Neuronal stem cell (in vitro differentiated cells): ENCODE data around the gene SMC4.

Source experiments
- DNase-seq: peaks from one replicate; pipeline ENCODE4 v3.0.0-alpha.2; 2013; ENCODE audit warnings: low spot score
- H2AFZ ChIP-seq: one replicate; pipeline ENCODE4 v1.6.1; 2013; ENCODE audit warnings: mild to moderate bottlenecking, low read length, inconsistent platforms
- H2AK5ac ChIP-seq: 2 replicates; pipeline ENCODE4 v1.6.1; 2013; ENCODE audit warnings: low read depth, mild to moderate bottlenecking, inconsistent platforms, low read length, moderate library complexity, mixed read lengths
- H2BK120ac ChIP-seq: 2 replicates; pipeline ENCODE4 v1.6.1; 2013; ENCODE audit warnings: low read depth, mild to moderate bottlenecking, inconsistent platforms, low read length, moderate library complexity, mixed read lengths
- H2BK12ac ChIP-seq: one replicate; pipeline ENCODE4 v1.6.1; 2013; ENCODE audit warnings: low read length, inconsistent platforms
- H2BK15ac ChIP-seq: 2 replicates; pipeline ENCODE4 v1.6.1; 2013; ENCODE audit warnings: mild to moderate bottlenecking, low read length, inconsistent platforms, mixed read lengths
- H2BK5ac ChIP-seq: one replicate; pipeline ENCODE4 v1.6.1; 2013; ENCODE audit warnings: inconsistent platforms, mild to moderate bottlenecking, low read length, moderate library complexity
- H3K14ac ChIP-seq: one replicate; pipeline ENCODE4 v1.6.1; 2013; ENCODE audit warnings: low read length, inconsistent platforms
- H3K18ac ChIP-seq: 2 replicates; pipeline ENCODE4 v1.6.1; 2013; ENCODE audit warnings: low read length, inconsistent platforms
- H3K23ac ChIP-seq: 2 replicates; pipeline ENCODE4 v1.6.1; 2013; ENCODE audit warnings: low read depth, mild to moderate bottlenecking, mixed read lengths, low read length, inconsistent platforms; ENCODE audit not compliant: poor library complexity
- H3K27ac ChIP-seq: replicated peaks from 3 replicates; pipeline ENCODE4 v1.5.1; 2013; ENCODE audit warnings: low read length, inconsistent platforms
- H3K27me3 ChIP-seq, 3 experiments: 2 replicates each; pipeline ENCODE4 v1.6.1; 2013; ENCODE audit warnings: low read length in 3 of 3, mild to moderate bottlenecking in 2 of 3, inconsistent platforms in 1 of 3, low read depth in 1 of 3, mixed read lengths in 1 of 3, moderate library complexity in 1 of 3; ENCODE audit not compliant: control insufficient read depth in 3 of 3, insufficient read depth in 3 of 3
- H3K36me3 ChIP-seq, 2 donors: replicated peaks in 1 of 2; 2 replicates each; pipeline ENCODE4 v1.6.1; 2013; ENCODE audit warnings: low read length in 2 of 2; ENCODE audit not compliant: control insufficient read depth in 2 of 2, insufficient read depth in 2 of 2
- H3K4ac ChIP-seq: 2 replicates; pipeline ENCODE4 v1.6.1; 2013; ENCODE audit warnings: inconsistent platforms, mild to moderate bottlenecking, low read length, moderate library complexity
- H3K4me1 ChIP-seq, 2 donors: 1 replicate in 1 of 2; 2 replicates in 1 of 2; pipeline ENCODE4 v1.6.1; 2013; ENCODE audit warnings: low read length in 2 of 2, low read depth in 1 of 2; ENCODE audit not compliant: control insufficient read depth in 2 of 2, insufficient read depth in 1 of 2
- H3K4me2 ChIP-seq: one replicate; pipeline ENCODE4 v1.6.1; 2013; ENCODE audit warnings: mild to moderate bottlenecking, low read length, inconsistent platforms; ENCODE audit not compliant: insufficient read depth, poor library complexity, severe bottlenecking
- H3K4me3 ChIP-seq, 2 donors: 2 replicates each; pipeline ENCODE4 v1.5.1; 2013; ENCODE audit warnings: low read length in 2 of 2, mild to moderate bottlenecking in 2 of 2, inconsistent platforms in 1 of 2, moderate library complexity in 1 of 2
- H3K79me1 ChIP-seq: one replicate; pipeline ENCODE4 v1.6.1; 2013; ENCODE audit warnings: low read depth, mild to moderate bottlenecking, inconsistent platforms, low read length, moderate library complexity
- H3K9ac ChIP-seq: one replicate; pipeline ENCODE4 v1.6.1; 2013; ENCODE audit warnings: mild to moderate bottlenecking, low read depth, low read length, inconsistent platforms; ENCODE audit not compliant: poor library complexity
- H3K9me3 ChIP-seq, 2 donors: replicated peaks in 1 of 2; 2 replicates each; pipeline versions ENCODE3 to v1.6.1; 2013; ENCODE audit warnings: low read length in 2 of 2, mild to moderate bottlenecking in 2 of 2, inconsistent platforms in 1 of 2, low read depth in 1 of 2, mixed read lengths in 1 of 2, moderate library complexity in 1 of 2; ENCODE audit not compliant: control insufficient read depth in 2 of 2, insufficient read depth in 1 of 2
- H4K8ac ChIP-seq: one replicate; pipeline ENCODE4 v1.6.1; 2013; ENCODE audit warnings: low read depth, mild to moderate bottlenecking, inconsistent platforms, low read length, moderate library complexity
- H4K91ac ChIP-seq: one replicate; pipeline ENCODE4 v1.6.1; 2013; ENCODE audit warnings: low read length, low read depth, mild to moderate bottlenecking, inconsistent platforms; ENCODE audit not compliant: poor library complexity
- WGBS, 2 donors: extraction: QIAGEN DNeasy Blood & Tissue Kit; methylation state at CpG; one replicate each; pipeline ENCODE4 v1.1.7; 2013; ENCODE audit warnings: missing lambda C conversion rate in 2 of 2, mixed read lengths in 1 of 2; ENCODE audit not compliant: insufficient read length in 2 of 2, insufficient replicate concordance in 1 of 2; ENCODE audit errors: extremely low coverage in 2 of 2; 5-methylcytosine and 5-hydroxymethylcytosine counted together

The SMC4 gene

GRCh38 chr3:160368804-160369203 is 30.6 kb upstream of the SMC4 start:
- Histone ChIP-seq H3K9me3 (peaks cover 0 to 3% of the 10 kb centered on the region in 2 donors), H3K4ac (no peak overlapping the region), H3K18ac (no peak overlapping the region), H4K8ac (no peak overlapping the region), H3K9ac (no peak overlapping the region), H3K79me1 (no peaks in the 10 kb centered on the region), H3K4me3 (no peak overlapping the region), H2BK15ac (no peak overlapping the region), H2BK5ac (no peak overlapping the region), H3K27ac (no peak overlapping the region), H2BK12ac (no peak overlapping the region), H3K23ac (no peak overlapping the region), H3K4me1 (no peaks in the 10 kb centered on the region), H4K91ac (no peak overlapping the region), H3K14ac (no peak overlapping the region), H3K4me2 (no peak overlapping the region), H2AFZ (no peak overlapping the region), H2BK120ac (no peak overlapping the region), H3K27me3 (no peaks in the 10 kb centered on the region), H3K36me3 (peaks cover 0 to 39% of the 10 kb centered on the region in 2 donors), H2AK5ac (no peak overlapping the region)
- DNase-seq: no peak
- no CpG with 5 or more reads among the region's 2 CpGs for WGBS, 2 donors

- no peak overlapping the region for H2BK15ac ChIP-seq
- no peak overlapping the region for H2BK12ac ChIP-seq
- H3K18ac ChIP-seq: no peak overlapping the region
- no peak overlapping the region for H4K91ac ChIP-seq
- H2BK120ac ChIP-seq: no peak overlapping the region
- H2BK5ac ChIP-seq: no peak overlapping the region
- no peak overlapping the region for H3K4ac ChIP-seq
- H3K36me3 ChIP-seq: peaks cover 2 to 49% of the 10 kb centered on the region in 2 donors
- peaks cover 0 to 3% of the 10 kb centered on the region in 2 donors for H3K9me3 ChIP-seq
- no peak overlapping the region for H3K4me3 ChIP-seq
- no peak overlapping the region for H3K4me2 ChIP-seq
- H3K27ac ChIP-seq: no peak overlapping the region
- H3K23ac ChIP-seq: no peak overlapping the region
- WGBS, 2 donors: no CpG with 5 or more reads among the region's 1 CpG
- no peak for DNase-seq
- H2AFZ ChIP-seq: no peak overlapping the region
- H3K79me1 ChIP-seq: no peaks in the 10 kb centered on the region
- no peak overlapping the region for H3K9ac ChIP-seq
- no peaks in the 10 kb centered on the region for H3K27me3 ChIP-seq
- H4K8ac ChIP-seq: no peak overlapping the region
- no peaks in the 10 kb centered on the region for H3K4me1 ChIP-seq
- no peak overlapping the region for H3K14ac ChIP-seq
- no peak overlapping the region for H2AK5ac ChIP-seq
Observed at GRCh38 chr3:160369784-160370183, 29.7 kb upstream of the SMC4 start.

GRCh38 chr3:160370987-160371857 is 28.2 kb upstream of the SMC4 start:
- DNase-seq: no peak
- no peak overlapping the region for H3K4me2 ChIP-seq
- H3K27ac ChIP-seq: no peak overlapping the region
- no peak overlapping the region for H2BK5ac ChIP-seq
- no peak overlapping the region for H2AK5ac ChIP-seq
- no peak overlapping the region for H3K14ac ChIP-seq
- H3K36me3 ChIP-seq: peaks cover 2 to 53% of the 10 kb centered on the region in 2 donors
- H3K27me3 ChIP-seq: no peaks in the 10 kb centered on the region
- peaks cover 0 to 3% of the 10 kb centered on the region in 2 donors for H3K9me3 ChIP-seq
- H4K91ac ChIP-seq: no peak overlapping the region
- no peak overlapping the region for H2BK120ac ChIP-seq
- no peak overlapping the region for H3K4ac ChIP-seq
- H3K23ac ChIP-seq: no peak overlapping the region
- H2BK12ac ChIP-seq: no peak overlapping the region
- no peak overlapping the region for H2BK15ac ChIP-seq
- no peaks in the 10 kb centered on the region for H3K79me1 ChIP-seq
- no peaks in the 10 kb centered on the region for H3K4me1 ChIP-seq
- H3K9ac ChIP-seq: no peak overlapping the region
- no peak overlapping the region for H4K8ac ChIP-seq
- H3K4me3 ChIP-seq: no peak overlapping the region
- no peak overlapping the region for H2AFZ ChIP-seq
- H3K18ac ChIP-seq: no peak overlapping the region
- no CpG with 5 or more reads among the region's 6 CpGs for WGBS, 2 donors

- Histone ChIP-seq H3K18ac (no peak overlapping the region), H3K79me1 (no peaks in the 10 kb centered on the region), H3K9me3 (peaks cover 0 to 3% of the 10 kb centered on the region in 2 donors), H2BK120ac (no peak overlapping the region), H3K9ac (no peak overlapping the region), H3K14ac (no peak overlapping the region), H2BK12ac (no peak overlapping the region), H2AFZ (no peak overlapping the region), H3K4me1 (no peaks in the 10 kb centered on the region), H4K8ac (no peak overlapping the region), H3K27ac (no peak overlapping the region), H3K4me3 (no peak overlapping the region), H3K4me2 (no peak overlapping the region), H2BK15ac (no peak overlapping the region), H3K4ac (no peak overlapping the region), H3K23ac (no peak overlapping the region), H2AK5ac (no peak overlapping the region), H4K91ac (no peak overlapping the region), H3K27me3 (no peaks in the 10 kb centered on the region), H3K36me3 (peaks cover 2 to 63% of the 10 kb centered on the region in 2 donors), H2BK5ac (no peak overlapping the region)
- DNase-seq: no peak
Observed at GRCh38 chr3:160372780-160373179, 26.7 kb upstream of the SMC4 start.
